GM12892 (cell line): ENCODE data around the gene FAM9A.
"Not testable (repeated sequence)": the region's sequence is repeated elsewhere in the genome, so short reads cannot be mapped to it uniquely, and the experiment has no call there.

Experiments
- DNase-seq: peaks from one replicate; pipeline ENCODE4 v3.0.0; 2011; ENCODE audit not compliant: insufficient read length
- FAIRE-seq: peaks from 2 replicates; lab custom pipeline; 2011; peaks lifted over from hg19 to GRCh38; lab: Jason Lieb, UNC
- POLR2A ChIP-seq: IDR thresholded peaks from 2 replicates; pipeline ENCODE4 v1.6.1; 2011; ENCODE audit warnings: low read depth, low read length, control low read depth
- POLR2AphosphoS5 ChIP-seq: IDR thresholded peaks from 2 replicates; pipeline ENCODE4 v1.6.1; 2011; ENCODE audit warnings: low read depth, low read length, control low read depth
- TAF1 ChIP-seq: IDR thresholded peaks from 2 replicates; pipeline ENCODE4 v1.6.1; 2011; ENCODE audit warnings: low read depth, mild to moderate bottlenecking, control low read depth, low read length, borderline replicate concordance

FAM9A gene

DNA sequence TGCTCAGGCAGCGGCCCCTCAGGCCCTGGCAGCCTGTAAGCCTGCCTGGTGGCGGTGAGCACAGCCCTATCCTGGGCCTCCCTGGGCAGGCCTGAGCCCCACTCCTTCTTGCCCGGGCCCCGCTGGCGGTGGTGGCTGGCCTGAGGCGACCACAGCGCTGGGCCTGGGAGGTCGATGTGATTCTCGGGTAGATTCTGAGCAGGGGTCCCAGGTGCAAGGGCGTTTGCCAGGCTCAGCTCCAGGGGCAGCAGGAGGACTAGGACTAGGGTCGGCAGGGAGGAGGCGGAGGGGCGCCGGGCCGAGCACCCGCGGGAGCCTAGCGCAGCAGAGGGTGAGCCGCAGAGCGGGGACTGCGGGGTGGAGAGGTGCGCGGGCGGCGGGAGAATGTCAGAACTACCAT is 17.0 kb downstream of the FAM9A start:
- no peak for DNase-seq
- no peak for FAIRE-seq
- TF ChIP-seq POLR2A (no peak), POLR2AphosphoS5 (no peak), TAF1 (no peak)

DNA sequence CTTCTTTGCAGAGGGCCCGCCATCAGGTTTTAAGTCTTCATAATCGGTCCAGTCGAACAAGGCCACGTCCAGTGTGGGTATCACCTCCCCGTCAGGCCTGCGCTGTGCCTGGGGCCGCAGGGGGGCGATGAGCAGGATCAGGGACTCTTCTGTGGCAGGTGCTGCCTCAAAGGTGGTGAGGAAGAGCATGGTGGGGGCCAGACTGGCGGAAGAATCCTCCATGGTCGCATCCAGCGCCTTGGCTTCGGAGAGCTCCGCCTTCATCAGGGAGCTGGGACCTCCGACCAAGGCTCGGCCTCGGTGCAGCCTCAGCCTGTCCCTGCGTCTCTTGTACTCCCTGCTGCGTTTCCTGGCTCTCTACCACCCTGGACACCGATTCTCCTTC is 17.5 kb downstream of the FAM9A start:
- TF ChIP-seq POLR2A (no peak), TAF1 (no peak), POLR2AphosphoS5 (no peak)
- no peak for DNase-seq
- FAIRE-seq: no peak

DNA sequence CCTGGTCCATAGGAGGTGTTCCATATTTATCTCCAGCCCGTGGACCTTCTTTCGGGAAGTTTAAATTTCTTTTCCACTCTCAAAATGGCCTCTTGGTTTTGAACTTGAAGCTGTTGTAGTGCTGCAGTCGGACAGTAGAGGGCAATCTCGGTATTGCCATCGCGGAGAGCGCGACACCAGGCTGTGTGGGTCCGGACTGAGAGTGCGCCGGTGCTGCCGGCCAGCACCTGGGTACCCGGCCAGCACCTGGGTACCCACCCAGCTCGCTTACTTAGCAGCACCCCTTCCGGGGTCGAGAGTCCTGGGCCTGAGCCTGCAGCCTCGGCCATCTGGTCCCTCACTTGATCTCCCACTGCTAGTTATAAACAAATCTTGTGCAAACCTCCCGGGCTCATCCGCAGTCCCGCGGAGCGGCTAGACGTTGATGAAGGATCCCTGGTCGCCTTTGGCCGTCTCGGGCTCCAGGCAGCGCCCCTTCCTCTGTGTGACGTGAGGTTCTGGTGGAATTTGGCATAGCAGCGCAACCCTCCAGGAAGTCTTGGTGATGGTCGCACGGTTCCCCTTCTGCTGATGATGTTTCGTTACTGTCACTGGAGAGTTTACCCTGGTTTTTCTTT is 18.0 kb downstream of the FAM9A start:
- TF ChIP-seq TAF1: no peak
- no peak for TF ChIP-seq POLR2A
- no peak for TF ChIP-seq POLR2AphosphoS5
- no peak for DNase-seq
- FAIRE-seq: no peak

DNA sequence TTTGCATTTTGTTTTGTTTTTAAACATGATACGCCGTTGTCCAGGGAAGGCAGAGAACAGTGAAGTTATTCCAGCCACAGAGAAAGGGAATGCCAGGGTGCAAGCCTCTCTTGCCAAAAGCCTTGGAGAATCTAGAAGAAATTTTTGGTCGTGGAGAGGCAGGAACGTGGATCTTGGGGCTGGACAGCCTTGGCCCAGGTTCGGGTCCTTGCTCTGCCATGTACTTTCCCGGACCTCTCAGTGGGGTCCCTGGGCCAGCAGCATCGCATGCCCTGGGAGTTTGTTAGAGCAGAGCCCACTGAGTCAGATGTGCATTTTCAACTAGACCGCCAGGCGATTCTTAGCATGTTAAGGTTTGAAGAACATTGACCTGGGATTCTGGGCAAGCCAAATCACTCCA is 18.6 kb downstream of the FAM9A start:
- DNase-seq (no peak), FAIRE-seq (no peak)
- TF ChIP-seq POLR2AphosphoS5 (no peak), POLR2A (no peak), TAF1 (no peak)

DNA sequence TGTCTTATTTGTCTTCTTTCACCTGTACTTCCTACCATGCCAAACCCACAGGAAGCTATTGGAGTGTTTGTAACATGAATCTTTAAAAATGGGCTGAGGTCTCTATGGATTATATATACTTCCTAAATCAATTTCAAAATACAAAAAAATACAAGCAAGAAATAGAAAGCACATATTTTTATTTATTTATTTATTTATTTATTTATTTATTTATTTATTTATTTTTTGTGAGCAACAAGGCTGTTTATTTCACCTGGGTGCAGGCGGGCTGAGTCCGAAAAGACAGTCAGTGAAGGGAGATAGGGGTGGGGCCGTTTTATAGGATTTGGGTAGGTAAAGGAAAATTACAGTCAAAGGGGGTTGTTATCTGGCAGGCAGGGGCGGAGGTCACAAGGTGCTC is 19.3 kb downstream of the FAM9A start:
- DNase-seq, FAIRE-seq: not testable (repeated sequence)

DNA sequence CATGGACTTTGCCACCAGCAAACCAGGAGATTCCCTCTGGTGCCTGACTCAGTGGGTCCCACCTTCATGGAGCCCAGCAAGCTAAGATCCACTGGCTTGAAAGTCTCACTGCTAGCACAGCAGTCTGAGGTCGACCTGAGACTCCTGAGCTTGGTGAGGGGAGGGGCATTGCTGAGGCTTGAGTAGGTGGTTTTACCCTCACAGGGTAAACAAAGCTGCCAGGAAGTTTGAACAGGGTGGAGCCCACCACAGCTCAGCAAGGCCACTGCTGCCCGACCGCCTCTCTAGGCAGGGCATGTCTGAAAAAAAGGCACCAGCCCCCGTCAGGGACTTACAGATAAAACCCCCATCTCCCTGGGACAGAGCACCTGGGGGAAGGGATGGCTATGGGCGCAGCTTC is 28.1 kb downstream of the FAM9A start:
- FAIRE-seq (no peak), DNase-seq (no peak)
- no peak for TF ChIP-seq POLR2A
- no peak for TF ChIP-seq TAF1
- no peak for TF ChIP-seq POLR2AphosphoS5

DNA sequence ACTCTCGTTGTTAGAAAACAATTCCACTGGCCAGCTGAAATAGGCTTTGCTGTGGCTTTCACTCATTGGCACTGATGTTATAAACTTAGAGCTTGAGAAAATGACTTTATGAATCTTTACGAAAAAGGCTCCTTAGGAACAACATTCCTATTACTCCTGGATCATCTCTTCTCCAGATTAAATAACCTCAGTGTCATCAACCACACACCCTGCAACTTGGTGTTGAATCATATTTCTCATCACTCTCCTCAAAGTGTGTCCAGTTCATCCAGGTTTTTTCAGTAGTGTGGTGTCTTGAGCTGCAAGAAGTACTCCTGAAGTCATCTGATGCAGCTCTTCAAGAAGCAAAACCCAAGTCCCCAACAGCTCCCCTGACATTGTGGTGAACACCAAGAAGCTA is 41.2 kb downstream of the FAM9A start:
- FAIRE-seq (no peak), DNase-seq (no peak)
- TF ChIP-seq POLR2A (no peak), POLR2AphosphoS5 (no peak), TAF1 (no peak)

DNA sequence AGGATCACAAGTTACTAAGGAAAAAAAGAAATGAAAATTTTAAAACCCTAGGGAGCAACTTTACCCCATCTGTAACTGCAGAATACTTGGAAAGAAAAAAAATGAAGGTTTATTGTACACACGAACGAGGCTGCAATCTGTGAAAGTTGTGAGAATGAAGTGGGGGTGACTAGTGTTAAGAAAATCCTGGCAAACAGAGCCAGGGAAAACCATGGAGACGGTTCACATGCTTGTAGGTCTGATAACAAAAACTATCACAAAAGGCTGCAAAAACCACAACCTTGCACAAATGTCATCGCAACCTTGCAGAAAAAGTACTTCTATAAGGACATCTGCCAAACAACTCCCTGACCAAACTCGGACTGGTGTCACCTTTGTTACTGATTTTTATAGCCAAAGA is 42.5 kb downstream of the FAM9A start:
- DNase-seq, FAIRE-seq: not testable (repeated sequence)

DNA sequence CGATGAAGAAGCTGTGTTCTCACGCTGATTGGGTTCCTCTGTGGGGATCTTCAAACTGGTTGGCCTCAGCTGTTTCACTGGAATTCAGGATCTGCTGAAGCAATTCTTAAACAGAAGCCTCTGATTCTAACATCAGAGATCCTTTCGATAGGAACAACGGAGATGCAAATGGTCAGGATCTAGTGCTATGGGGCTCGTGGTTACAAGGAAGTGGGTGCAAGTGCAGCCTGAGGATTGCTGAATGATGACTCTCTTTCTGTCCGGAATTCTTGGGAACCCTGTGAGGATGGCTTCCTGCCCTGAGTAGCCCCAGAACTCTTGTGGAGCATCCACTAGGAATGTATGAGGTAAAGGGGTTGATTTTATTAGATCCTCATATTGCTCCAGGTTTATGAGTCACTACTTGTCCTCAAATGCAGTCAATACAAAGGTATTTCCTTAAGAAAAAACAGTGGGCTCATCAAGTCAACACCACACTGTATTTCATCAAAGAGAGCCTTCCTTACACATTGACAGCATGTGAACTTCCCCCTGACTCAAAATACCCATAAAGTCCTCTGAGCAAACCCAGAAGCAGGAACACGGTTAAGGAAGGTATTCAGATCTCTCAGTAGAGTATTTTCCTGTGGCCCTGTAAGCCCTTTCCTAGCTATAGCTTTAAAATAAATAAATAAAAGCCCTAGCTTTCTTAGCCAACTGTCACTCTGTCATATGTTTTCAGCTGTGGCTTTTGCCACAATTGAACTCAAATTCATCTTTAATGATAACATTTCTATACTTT is 43.4 kb downstream of the FAM9A start:
- FAIRE-seq: peak; percentile 33

DNA sequence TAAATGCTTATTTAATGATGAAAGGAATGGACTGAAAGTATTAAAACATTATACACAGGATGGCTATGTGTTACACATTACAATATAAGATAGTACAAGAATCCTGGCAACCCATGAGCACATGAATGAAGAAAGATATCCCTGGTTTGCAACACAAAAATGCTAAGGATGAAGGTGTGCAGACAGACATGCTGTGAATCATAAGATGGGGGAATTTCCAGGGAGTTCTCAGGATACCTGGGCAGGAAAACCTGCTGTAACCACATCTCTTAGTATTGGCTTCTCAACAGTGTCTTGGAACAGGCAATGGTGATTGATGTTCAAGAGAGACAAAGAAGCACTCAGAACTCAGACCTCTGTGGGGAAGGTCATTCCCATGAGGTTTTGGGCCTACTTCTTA is 45.4 kb downstream of the FAM9A start:
- no peak for DNase-seq
- FAIRE-seq: no peak
- TF ChIP-seq TAF1 (no peak), POLR2AphosphoS5 (no peak), POLR2A (no peak)

More for the DNA sequence above, 43.4 kb downstream of the FAM9A start:
- not testable (repeated sequence) for DNase-seq

DNA sequence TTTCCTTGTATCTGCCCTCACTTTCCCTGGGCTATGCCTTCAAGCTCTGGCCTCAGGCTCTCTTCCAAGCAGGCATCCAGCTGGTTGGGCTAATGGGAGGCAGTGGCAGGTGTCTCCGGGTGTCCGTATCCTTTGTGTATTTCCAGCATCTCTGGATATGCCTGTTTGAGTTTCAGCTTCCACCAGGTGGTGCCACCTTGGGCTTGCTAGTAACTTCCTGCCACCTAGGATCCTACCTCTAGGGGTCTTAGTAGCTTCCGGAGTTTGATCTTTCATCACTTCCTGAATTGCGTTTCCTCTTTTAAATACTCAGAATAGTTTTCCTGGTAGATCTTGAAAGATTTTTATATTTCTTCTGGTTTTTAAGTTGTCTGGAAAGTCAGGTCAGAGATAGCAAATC is 46.1 kb downstream of the FAM9A start:
- no peak for TF ChIP-seq POLR2A
- FAIRE-seq: no peak
- DNase-seq: no peak

DNA sequence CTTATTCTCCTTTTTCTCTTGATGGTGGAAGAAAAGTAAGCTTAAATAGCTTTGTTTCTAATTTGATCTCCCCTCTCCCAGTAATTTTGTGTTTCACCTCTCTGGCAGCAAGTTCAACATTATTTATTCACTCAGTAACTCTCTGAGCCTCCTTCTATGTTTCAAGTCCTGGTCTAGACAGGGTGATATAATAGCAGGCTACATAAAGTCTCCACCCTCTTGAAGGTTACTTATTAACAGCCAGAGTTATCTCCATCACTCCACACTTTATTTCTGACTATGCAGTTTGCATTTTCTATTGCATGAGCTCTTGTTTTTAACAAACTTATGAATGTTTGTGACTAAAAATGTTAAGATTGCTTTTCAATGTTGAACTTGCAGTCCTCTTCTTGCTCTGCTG is 51.5 kb downstream of the FAM9A start:
- FAIRE-seq (no peak), DNase-seq (no peak)
- TF ChIP-seq TAF1 (no peak), POLR2AphosphoS5 (no peak), POLR2A (no peak)

DNA sequence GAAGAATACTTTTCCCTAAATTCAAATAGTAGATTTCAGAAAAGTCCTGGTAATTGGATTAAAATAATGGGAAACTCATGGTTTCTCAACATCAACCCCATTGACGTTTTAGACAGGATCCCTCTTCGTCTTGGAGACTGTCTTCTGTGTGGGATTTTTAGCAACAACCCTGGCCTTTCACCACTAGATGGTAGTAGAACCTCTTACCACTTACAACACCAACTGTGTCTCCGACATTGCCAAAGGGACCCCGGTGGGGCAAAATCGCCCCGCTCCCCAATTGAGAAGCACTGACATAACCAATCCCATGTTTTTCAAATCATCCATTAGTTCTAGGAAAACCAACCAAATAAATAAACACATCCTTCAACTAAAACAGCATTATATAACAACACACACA is 52.3 kb downstream of the FAM9A start:
- TF ChIP-seq TAF1: no peak
- no peak for TF ChIP-seq POLR2A
- no peak for TF ChIP-seq POLR2AphosphoS5
- peak; percentile 46 for FAIRE-seq
- no peak for DNase-seq
